Cardiac septum (tissue), 1 donor: Measurements from ENCODE around the gene BIN1. TPM values are rescaled to one million over a fixed set of nuclear protein-coding genes. Genes with fewer than 3 reads are reported as not detected.
"Not testable (repeated sequence)": the region's sequence is repeated elsewhere in the genome, so short reads cannot be mapped to it uniquely, and the experiment has no call there.

Source experiments
- DNase-seq: peaks from one replicate; pipeline ENCODE4 v3.0.0-alpha.2; 2020; ENCODE audit warnings: low spot score
- intact Hi-C: fragments of 100-400 bp; cut with DNase I; formaldehyde crosslinking; loops from one replicate; pipeline ENCODE4 v1.14.0; 2022
- total RNA-seq: library from RNA; stranded (reverse); fragmentation: NEBNext Ultra II Directional; extraction: Animal tissue kit (Norgen Biotek cat#: 25700); gene quantifications from one replicate; pipeline ENCODE4 v1.2.1, GENCODE V29; 2021
- donor health status: DM: no; HTN: no; CAD: no.

The BIN1 gene
- total RNA-seq, 1 donor from 2014 or later = 14.0 TPM

DNA sequence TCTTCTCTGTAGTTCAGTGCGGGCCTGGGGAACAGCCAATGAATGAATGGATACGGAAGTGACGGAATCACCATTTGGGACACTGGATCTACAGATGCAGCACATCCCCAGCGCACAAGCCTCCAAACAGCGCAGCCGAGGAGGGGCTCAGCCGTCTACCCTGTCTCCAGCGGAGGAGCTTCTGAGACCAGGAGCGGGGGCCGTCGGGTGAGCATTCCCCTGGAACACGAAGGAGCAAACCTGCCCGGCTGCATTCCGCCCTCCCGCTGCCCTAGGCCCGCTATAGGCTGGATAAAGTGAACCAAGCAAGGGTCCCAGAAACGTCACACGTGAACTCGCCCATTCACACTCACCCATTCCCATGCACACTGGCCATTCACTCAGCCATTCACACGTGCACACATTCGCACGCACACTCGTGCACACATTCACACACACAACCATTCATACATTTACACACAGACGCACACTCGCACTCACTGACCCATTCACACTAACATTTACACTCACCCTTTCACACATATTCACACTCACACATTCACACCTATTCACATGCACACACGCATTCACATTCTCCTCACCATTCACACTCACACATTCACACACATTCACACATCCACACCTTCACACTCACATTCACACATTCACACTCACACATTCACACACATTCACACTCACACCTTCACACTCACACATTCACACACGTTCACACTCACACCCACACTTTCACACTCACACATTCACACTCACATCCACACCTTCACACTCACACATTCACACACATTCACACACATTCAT lies 63.4 kb downstream of the BIN1 start:
- DNase-seq = peak; percentile 63
- intact Hi-C loops = no loop called here

DNA sequence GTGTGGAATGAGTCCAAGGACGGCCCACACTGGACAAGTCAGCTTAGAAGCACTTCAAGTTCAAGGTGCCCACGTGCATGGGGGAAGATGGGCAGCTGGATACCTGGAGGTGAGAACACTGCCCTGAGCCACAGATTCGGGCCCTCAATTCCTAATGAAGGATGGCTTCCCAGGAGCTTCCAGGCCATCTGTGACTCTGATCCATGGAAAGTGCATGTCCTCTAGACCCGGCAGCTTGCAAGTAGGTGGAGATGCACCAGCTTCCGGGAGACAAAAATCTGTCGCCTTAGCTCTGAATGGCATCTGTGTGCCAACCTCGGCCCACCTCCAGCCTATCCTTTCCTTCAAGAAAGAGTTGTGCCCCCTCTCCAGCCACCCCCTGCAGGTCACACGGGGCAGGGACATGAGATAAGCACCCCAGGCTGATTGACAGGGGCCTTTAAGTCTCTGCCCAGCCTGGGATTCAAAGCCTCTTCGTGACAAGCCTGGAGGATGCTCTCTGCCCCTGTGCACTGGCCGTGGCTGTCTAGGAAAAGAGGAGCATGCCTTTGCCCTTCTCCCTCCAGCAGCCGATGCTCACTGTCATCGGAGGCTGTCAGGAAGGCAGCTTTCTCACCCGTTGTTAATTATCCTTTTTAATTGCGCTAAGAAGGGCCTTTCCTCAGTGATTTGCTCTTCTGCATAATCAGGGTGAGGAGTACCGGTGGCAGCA lies 65.5 kb downstream of the BIN1 start:
- intact Hi-C loops = no loop called here
- DNase-seq = peak; percentile 72

DNA sequence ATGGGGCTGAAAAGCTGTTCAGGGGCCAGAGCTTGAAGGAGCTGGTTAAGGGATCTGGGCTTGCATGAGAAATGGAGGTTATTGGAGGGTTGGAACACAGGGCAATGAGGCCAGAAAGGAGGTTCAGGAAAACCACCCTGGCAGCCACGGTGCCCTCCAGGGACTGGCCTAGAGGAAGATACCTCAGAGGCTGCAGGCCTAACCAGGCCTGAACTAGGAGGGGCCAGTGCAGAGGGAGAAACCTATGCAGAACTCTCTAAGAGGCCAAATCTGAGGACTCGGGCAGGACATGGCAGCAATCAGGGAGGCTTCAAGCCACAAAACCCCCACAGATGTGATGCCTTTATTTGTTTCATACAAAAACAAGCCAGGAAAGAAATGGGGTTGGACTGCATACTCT lies 66.8 kb downstream of the BIN1 start:
- intact Hi-C loops = no loop called here
- peak; percentile 63 for DNase-seq

DNA sequence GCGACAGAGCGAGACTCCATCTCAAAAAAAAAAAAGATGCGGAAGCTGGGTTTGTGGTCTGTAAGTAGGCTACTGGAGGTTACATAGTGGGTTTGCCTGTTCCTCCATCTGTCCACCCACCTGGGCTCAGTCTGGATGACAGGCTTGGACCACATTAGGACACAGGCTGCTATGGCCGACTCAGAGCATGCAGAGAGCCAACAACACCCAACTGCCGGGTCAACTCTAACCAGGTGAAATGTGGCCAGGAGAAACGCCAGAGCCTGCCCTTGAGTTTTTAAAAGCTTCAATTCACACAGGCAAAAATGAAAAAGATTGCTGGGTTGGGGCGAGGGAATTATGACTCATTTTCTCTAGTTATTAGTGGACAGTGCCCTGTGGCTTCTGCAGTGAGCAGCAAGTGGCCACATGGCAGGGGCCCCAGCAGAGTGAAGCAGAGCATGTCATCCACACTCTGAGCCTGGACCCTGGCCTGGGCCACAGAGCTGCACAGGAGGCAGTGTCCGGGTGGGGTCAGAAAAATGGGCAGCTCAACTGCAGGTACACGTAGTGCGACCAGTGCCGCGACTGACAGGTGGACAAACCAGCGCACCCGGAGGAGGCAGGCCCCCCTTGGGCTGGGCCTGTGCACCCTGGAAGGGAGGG lies 67.4 kb downstream of the BIN1 start:
- intact Hi-C loops = no loop called here
- peak; percentile 64 for DNase-seq

DNA sequence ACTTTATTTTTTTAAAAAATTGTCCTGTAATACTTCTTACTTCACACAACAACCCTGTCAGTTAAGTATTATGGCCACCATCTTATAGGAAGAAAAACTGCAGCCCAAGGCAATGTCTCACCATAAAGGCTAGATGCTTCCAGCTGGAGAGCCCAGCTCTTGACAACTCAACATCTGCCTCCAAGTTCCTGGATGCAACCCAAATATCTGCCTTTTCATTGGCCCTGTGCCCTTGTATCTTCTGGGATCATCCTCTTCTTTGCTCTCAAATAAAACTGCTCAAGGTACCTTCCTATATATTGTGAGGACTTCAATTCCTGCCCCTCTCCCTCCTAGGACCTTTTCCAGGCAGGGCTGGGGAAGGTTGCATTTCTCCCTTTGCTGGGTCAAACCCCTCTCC lies 69.5 kb downstream of the BIN1 start:
- intact Hi-C loops = no loop called here
- DNase-seq = no peak

DNA sequence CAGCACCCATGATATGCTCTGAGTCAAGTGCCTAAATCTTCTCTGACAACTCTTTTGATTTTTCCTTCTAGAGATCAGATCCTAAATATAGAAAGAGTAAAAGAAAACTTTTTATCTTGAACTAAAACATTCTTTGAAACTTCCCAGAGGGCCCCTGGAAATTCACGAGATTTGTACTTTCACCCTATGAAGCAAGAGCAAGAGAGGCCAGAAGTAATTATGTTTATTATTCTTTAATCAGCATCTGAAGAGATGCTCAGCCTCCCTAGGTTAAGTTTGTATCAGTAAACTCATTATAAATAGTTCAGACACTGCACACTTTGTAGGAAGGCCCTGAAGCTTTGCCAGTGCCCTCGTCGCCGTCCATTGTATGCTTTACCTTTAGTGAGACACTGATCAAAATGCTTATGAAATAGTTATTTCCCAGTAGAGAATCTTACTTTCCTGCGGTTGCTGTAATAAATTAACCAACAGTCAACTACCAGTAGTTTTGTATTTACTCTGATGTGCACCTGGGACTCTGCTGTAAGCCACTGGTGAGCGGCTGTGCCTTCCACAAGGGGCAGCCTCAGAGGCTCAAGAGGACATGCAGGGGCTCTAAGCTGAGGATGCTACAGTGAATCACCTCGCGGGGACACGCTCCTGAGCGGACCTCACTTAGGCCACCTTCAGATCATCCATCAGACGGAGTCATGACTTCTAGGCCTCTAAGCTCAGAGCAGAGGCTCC lies 71.9 kb downstream of the BIN1 start:
- intact Hi-C loops = no loop called here

DNA sequence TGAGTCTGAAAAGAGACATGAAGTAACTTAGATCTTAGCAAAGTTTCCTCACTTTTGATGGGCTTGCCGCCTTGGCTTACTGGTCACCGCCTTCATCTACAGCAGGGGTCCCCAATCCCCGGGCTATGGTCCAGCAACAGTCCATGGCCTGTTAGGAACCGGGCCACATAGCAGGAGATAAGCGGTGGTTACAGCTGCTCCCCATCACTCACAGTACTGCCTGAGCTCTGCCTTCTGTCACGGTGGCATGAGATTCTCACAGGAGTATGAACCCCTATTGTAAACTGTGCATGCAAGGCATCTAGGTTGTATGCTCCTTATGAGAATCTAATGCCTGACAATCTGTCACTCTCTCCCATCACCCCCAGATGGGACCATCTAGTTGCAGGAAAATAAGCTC lies 72.9 kb downstream of the BIN1 start:
- intact Hi-C loops = no loop called here
- DNase-seq = peak; percentile 31

More for the DNA sequence above, 71.9 kb downstream of the BIN1 start:
- DNase-seq = peak; percentile 15

DNA sequence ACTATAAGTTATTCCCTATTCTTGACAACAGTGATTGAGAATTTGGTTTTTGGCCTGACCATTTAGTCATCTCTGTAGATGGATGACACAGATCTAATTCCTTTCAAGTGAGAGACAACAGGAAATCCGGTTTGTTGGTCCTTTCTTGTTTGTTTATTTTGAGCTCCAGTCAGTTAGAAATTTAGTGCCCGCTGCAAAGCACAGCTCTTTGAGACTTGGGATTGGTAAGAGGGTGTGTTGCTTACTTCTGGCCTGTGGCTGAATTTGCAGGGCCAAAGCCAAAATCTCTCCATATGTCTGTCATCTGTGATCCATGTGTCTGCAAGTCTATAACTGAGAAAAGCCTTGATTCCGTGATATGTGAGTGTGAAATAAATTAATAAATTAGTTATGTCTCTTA lies 74.3 kb downstream of the BIN1 start:
- intact Hi-C loops = no loop called here

DNA sequence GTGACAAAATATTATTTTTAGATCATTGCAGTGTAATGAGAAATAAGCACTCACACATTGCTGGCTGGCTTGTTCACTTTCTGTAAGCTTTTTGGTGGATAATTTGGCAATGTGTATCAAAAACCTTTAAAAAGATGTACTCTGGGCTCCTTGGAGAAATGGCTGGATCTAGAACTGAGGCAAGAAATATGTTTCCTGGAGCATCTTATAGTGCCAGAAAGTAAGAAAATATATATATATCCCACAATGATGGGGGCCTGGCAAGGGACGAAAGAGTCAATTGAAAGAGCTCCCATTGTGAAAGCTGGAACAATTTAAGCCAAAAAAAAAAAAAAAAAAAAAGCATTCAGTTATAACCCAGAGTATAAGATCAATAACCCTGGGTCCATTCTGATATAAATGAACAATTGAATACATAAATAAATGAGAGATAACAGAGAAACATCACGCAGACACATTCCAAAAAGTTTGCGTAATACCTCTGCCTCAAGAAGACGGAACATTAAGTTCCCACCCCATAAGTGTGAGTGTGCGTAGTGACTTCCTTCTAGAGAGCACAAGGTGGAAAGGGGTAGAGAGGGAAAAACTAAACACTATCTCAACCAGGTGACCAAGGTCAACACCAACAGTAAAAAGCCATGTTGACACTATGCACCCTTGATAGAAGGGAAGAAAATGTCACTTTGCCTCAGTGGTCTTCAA lies 77.5 kb downstream of the BIN1 start:
- intact Hi-C loops = no loop called here

More for the DNA sequence above, 74.3 kb downstream of the BIN1 start:
- no peak for DNase-seq

GRCh38 chr2:127028745-127029144 lies 78.2 kb downstream of the BIN1 start:
- intact Hi-C loops, DNase-seq: not testable (repeated sequence)

More for the DNA sequence above, 77.5 kb downstream of the BIN1 start:
- no peak for DNase-seq

GRCh38 chr2:127027715-127028114 lies 79.2 kb downstream of the BIN1 start:
- no peak for DNase-seq
- intact Hi-C loops = no loop called here

DNA sequence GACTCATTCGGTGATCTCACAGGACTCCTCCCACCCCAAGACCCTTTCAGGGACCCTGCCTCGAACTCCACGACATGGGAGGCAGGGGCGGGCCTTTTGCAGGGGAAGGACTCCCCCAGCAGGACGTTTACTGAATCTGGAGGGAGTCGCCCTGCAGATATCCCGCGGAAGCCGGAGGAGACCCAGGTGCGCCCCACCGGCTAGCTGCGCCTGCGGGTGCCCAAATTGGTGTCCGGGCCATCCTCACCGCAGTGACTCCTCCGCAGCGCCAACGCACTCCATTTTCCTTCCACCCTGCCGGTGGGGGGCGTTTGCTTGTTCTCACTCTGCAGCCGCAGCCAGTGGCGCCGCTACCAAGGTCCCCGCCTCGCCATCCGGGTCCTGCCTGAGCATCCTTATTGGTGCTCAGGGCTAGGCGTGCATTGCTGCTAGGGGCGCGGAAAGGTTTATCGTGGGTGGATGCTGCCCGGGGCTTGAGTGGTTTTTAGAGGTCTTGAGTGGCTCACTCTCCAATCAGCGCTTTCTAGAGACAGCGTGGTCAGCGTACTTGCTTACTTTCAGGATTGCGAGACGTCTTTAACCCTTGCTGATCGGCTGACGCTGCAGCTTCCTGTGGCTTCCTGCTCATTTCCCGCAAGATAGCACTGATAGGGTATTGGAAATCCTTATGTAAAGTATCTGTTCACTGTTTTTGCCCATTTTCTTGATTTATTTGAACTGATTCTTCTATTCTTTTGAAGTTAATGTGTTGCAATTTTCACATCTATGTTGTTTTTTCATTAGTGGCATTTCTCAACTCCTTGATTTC lies 81.4 kb downstream of the BIN1 start:
- DNase-seq = no peak
- intact Hi-C loops = no loop called here

DNA sequence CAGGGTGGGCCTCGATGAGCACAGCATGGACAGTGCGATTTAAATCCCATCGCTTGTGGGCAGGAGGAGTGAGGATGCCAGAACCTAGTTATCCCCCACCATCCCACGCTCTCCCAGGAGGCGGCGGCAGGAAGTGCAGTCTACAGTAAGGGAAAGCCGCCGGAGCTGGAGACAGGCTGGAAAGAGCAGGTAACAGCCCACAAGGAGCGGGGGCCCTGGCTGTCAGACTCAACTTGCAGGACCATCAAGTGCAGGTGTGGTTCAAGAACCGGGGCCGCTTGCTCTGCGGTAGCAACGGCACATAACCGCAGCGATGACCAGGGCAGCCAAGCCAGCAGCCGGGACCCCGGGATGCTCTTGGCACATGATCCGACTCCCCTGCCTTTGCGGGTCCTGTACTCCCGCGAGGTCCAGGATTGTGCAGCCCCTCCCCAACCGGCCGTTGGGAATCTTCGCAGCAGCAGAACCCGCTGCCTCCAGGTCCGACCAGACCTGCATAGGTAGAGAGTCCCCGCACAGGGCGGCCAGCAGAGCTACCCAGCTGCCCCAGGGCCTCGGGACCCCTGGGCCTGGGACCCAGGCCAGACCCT lies 82.1 kb downstream of the BIN1 start:
- intact Hi-C loops = no loop called here
- DNase-seq = no peak

DNA sequence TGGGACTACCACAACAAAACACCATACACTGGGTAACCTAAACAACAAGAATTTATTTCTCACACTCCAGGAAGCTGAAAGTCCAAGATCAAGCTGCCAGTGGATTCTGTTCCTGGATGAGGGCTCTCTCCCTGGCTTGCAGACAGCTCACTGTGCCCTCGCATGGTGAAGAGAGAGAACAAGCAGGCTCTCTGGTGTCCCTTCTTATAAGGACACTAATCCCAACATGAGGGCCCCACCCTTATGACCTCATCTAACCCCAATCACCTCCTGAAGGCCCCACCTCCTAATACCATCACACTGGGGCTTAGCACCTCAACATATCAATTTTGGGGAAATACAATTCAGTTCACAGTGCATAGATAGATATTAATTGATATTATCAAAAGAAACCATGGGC lies 83.5 kb downstream of the BIN1 start:
- DNase-seq = no peak
- intact Hi-C loops = no loop called here

GRCh38 chr2:127022817-127023216 lies 84.1 kb downstream of the BIN1 start:
- intact Hi-C loops = no loop called here
- no peak for DNase-seq

- intact Hi-C loops = no loop called here
- DNase-seq = no peak
These were observed 86.4 kb downstream of the BIN1 start for GRCh38 chr2:127020536-127020935.

- intact Hi-C loops = no loop called here
- DNase-seq = no peak
These were observed 89.4 kb downstream of the BIN1 start for GRCh38 chr2:127017548-127017947.

DNA sequence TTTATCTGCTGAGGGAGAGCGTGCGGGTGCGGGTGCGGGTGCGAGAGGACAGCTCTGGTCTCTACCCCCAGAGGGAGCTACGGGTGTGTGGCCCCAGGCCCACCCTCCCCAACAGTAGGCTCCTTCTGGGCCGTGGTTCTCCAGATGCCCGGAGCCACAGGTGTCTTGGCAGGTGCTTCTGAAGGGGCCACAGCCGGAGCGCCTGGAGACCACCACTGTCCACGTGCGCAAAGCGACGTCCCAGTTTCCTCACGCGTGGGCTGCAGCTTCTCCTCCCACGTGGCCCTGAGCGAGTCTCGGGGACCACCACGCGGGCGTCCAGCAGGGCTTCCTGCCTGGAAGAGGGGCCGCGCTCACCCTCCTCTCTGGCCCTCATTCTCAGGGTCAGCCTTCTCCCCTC lies 90.6 kb downstream of the BIN1 start:
- intact Hi-C loops = no loop called here
- no peak for DNase-seq
